SK-N-SH (cell line): Measurements from ENCODE around the gene FNDC3B. TPM values are rescaled to one million over a fixed set of nuclear protein-coding genes. Genes with fewer than 3 reads are reported as not detected.

Experiments used
- CTCF ChIA-PET: fragments of 300-600, 350-600 bp; formaldehyde crosslinking; extraction: SDS; loops from one replicate; lab custom pipeline; 2021; lab: Yijun Ruan, JAX
- POLR2A ChIA-PET: fragments of 350-600 bp; sonication (Branson Sonifier 250); formaldehyde crosslinking; extraction: SDS; loops from one replicate; lab custom pipeline; 2020; ENCODE audit warnings: antibody characterized with exemption, inconsistent platforms; lab: Yijun Ruan, JAX
- DNase-seq: peaks from one replicate; pipeline ENCODE4 v3.0.0; 2012
- H2AFZ ChIP-seq: fragments of 200-600 bp; sonication (generic); 2 replicates; pipeline ENCODE4 v1.8.1; 2016; ENCODE audit warnings: antibody characterized with exemption, mild to moderate bottlenecking, low read depth
- H3F3A ChIP-seq: fragments of 200-600 bp; sonication (generic); replicated peaks from 2 replicates; pipeline ENCODE3; 2016; ENCODE audit warnings: antibody characterized with exemption, mild to moderate bottlenecking; ENCODE audit not compliant: insufficient read depth
- H3K27ac ChIP-seq, 2 experiments: fragments of 200-500 bp in 1 of 2; fragments of 200-600 bp in 1 of 2; sonication (Bioruptor generic) in 1 of 2; sonication (generic), shearing (Covaris generic) in 1 of 2; 2 replicates each; pipeline versions ENCODE4 v1.5.1 to v1.6.1; 2014 to 2016; ENCODE audit warnings: low read depth in 2 of 2, inconsistent platforms in 1 of 2, low read length in 1 of 2, mild to moderate bottlenecking in 1 of 2, mixed read lengths in 1 of 2
- H3K27me3 ChIP-seq: fragments of 200-600 bp; sonication (generic), shearing (Covaris generic); 2 replicates; pipeline ENCODE4 v1.6.1; 2016; ENCODE audit warnings: mixed run types; ENCODE audit not compliant: insufficient read depth
- H3K36me3 ChIP-seq, 2 experiments: fragments of 200-500 bp in 1 of 2; fragments of 200-600 bp in 1 of 2; sonication (Bioruptor generic) in 1 of 2; sonication (generic) in 1 of 2; replicated peaks in 1 of 2; 2 replicates each; pipeline versions ENCODE3 to v1.5.1; 2014 to 2016; ENCODE audit warnings: low read length in 1 of 2, mild to moderate bottlenecking in 1 of 2; ENCODE audit not compliant: insufficient read depth in 2 of 2, control insufficient read depth in 1 of 2
- H3K4me1 ChIP-seq, 2 experiments: fragments of 200-500 bp in 1 of 2; fragments of 200-600 bp in 1 of 2; sonication (Bioruptor generic) in 1 of 2; sonication (generic), shearing (Covaris generic) in 1 of 2; 2 replicates each; pipeline versions ENCODE4 v1.5.1 to v1.6.1; 2014 to 2016; ENCODE audit warnings: low read depth in 1 of 2, low read length in 1 of 2, mixed run types in 1 of 2; ENCODE audit not compliant: insufficient read depth in 2 of 2, control insufficient read depth in 1 of 2
- H3K4me2 ChIP-seq: fragments of 200-600 bp; sonication (generic), shearing (Covaris generic); 2 replicates; pipeline ENCODE4 v1.6.1; 2017; ENCODE audit warnings: mixed run types
- H3K4me3 ChIP-seq, 2 experiments: fragments of 200-500 bp in 1 of 2; fragments of 200-600 bp in 1 of 2; sonication (Bioruptor generic) in 1 of 2; sonication (generic), shearing (Covaris generic) in 1 of 2; 2 replicates each; pipeline versions ENCODE4 v1.5.1 to v1.8.1; 2014 to 2016; ENCODE audit warnings: low read depth in 2 of 2, inconsistent platforms in 1 of 2, low read length in 1 of 2, mild to moderate bottlenecking in 1 of 2, mixed read lengths in 1 of 2, moderate library complexity in 1 of 2
- H3K79me2 ChIP-seq: fragments of 200-600 bp; sonication (generic); 2 replicates; pipeline ENCODE4 v1.8.1; 2017; ENCODE audit warnings: mild to moderate bottlenecking; ENCODE audit not compliant: insufficient read depth
- H3K9ac ChIP-seq: fragments of 200-600 bp; sonication (generic); 2 replicates; pipeline ENCODE4 v1.6.1; 2017; ENCODE audit warnings: mixed run types
- H3K9me2 ChIP-seq: fragments of 200-600 bp; sonication (generic); 2 replicates; pipeline ENCODE4 v1.6.1; 2017; ENCODE audit warnings: mixed run types
- H3K9me3 ChIP-seq: fragments of 200-600 bp; sonication (generic); 2 replicates; pipeline ENCODE4 v1.6.1; 2017; ENCODE audit warnings: mixed run types, mild to moderate bottlenecking, moderate library complexity
- H4K20me1 ChIP-seq: fragments of 200-600 bp; sonication (generic); 2 replicates; pipeline ENCODE4 v1.6.1; 2017; ENCODE audit warnings: mild to moderate bottlenecking, mixed run types; ENCODE audit not compliant: insufficient read depth
- CHD2 ChIP-seq: fragments of 150-350 bp; IDR thresholded peaks from 2 replicates; pipeline ENCODE4 v1.6.1; 2018; ENCODE audit warnings: low read length; ENCODE audit not compliant: partially characterized antibody
- EP300 ChIP-seq, 2 experiments: IDR thresholded peaks; 2 replicates each; pipeline versions ENCODE4 v1.4.0 to v1.6.1; 2012; ENCODE audit warnings: borderline replicate concordance in 1 of 2, low read depth in 1 of 2, low read length in 1 of 2
- EZH2phosphoT487 ChIP-seq: fragments of 200-600 bp; sonication (generic); IDR thresholded peaks from 2 replicates; pipeline ENCODE4 v1.6.1; 2017; ENCODE audit warnings: low read depth, mixed run types, mild to moderate bottlenecking, antibody characterized with exemption, moderate library complexity, borderline replicate concordance
- FOSL2 ChIP-seq: IDR thresholded peaks from 2 replicates; pipeline ENCODE4 v1.4.0; 2012; ENCODE audit warnings: low read depth, mild to moderate bottlenecking, moderate library complexity, borderline replicate concordance
- GABPA ChIP-seq: IDR thresholded peaks from 2 replicates; pipeline ENCODE4 v1.4.0; 2012; ENCODE audit warnings: low read depth, mild to moderate bottlenecking
- GATA2 ChIP-seq: sonication (generic); formaldehyde crosslinking; IDR thresholded peaks from 2 replicates; pipeline ENCODE4 v1.5.0; 2020; ENCODE audit warnings: mild to moderate bottlenecking, missing genetic modification reagents
- MAX ChIP-seq: IDR thresholded peaks from 2 replicates; pipeline ENCODE4 v1.4.0; 2012; ENCODE audit warnings: low read depth
- MEF2A ChIP-seq: IDR thresholded peaks from 2 replicates; pipeline ENCODE4 v1.4.0; 2012; ENCODE audit warnings: low read depth, borderline replicate concordance
- NFIC ChIP-seq: IDR thresholded peaks from 2 replicates; pipeline ENCODE4 v1.4.0; 2012; ENCODE audit warnings: borderline replicate concordance
- NRF1 ChIP-seq: IDR thresholded peaks from 2 replicates; pipeline ENCODE4 v1.6.1; 2012; ENCODE audit warnings: low read depth, mild to moderate bottlenecking, low read length
- REST ChIP-seq: IDR thresholded peaks from 2 replicates; pipeline ENCODE4 v1.6.1; 2012; ENCODE audit warnings: mild to moderate bottlenecking, low read depth, low read length, moderate library complexity
- RFX5 ChIP-seq: IDR thresholded peaks from 2 replicates; pipeline ENCODE4 v1.6.1; 2012; ENCODE audit warnings: mild to moderate bottlenecking, improper control_type of control experiment, low read length
- TCF12 ChIP-seq: IDR thresholded peaks from 2 replicates; pipeline ENCODE4 v1.4.0; 2012
- TEAD4 ChIP-seq: IDR thresholded peaks from 2 replicates; pipeline ENCODE4 v1.4.0; 2012; ENCODE audit warnings: mild to moderate bottlenecking, borderline replicate concordance; ENCODE audit not compliant: insufficient read depth
- ZBTB33 ChIP-seq: IDR thresholded peaks from 2 replicates; pipeline ENCODE4 v1.4.0; 2012; ENCODE audit warnings: low read depth, borderline replicate concordance
- WGBS: methylation state at CpG from one replicate; pipeline ENCODE4 v1.1.6; 2017; ENCODE audit warnings: low lambda C conversion rate; 5-methylcytosine and 5-hydroxymethylcytosine counted together
- polyA plus RNA-seq, 3 experiments: library from polyadenylated mRNA; depleted of rRNA; stranded (reverse); fragments of >200 nt; gene quantifications; 2 replicates each; pipeline ENCODE4 v1.2.3, GENCODE V29; 2012

Gene FNDC3B
- polyA plus RNA-seq, 1 of the 3 experiments (the other 2 are of a cell fraction) = 10.4 TPM

- no peak for DNase-seq
- 94% methylated on average over 3 of the region's 3 CpGs for WGBS
- H3K27me3 ChIP-seq = no peaks in the 10 kb centered on the region
- H3K9ac ChIP-seq = no peak overlapping the region
- H3F3A ChIP-seq = peaks cover 18% of the 10 kb centered on the region
- CTCF ChIA-PET = no interaction called here
- H3K4me3 ChIP-seq = no peak overlapping the region
- no peak overlapping the region for H3K4me2 ChIP-seq
- POLR2A ChIA-PET = no interaction called here
- H2AFZ ChIP-seq = no peak overlapping the region
- peaks cover 6 to 47% of the 10 kb centered on the region in 2 experiments for H3K36me3 ChIP-seq
- no peaks in the 10 kb centered on the region for H3K9me3 ChIP-seq
- TF ChIP-seq ZBTB33 (no peak), REST (no peak), GABPA (no peak), TEAD4 (no peak), NRF1 (no peak), NFIC (no peak), MAX (no peak), EZH2phosphoT487 (no peak), EP300 (IDR thresholded peaks at IDR 0.05; ENCODE audit: borderline replicate concordance in 1 of 2, low read depth in 1 of 2, low read length in 1 of 2) (no peak)
- H4K20me1 ChIP-seq = peaks cover 77% of the 10 kb centered on the region
- peaks cover 4 to 11% of the 10 kb centered on the region in 2 experiments; a peak in 3 of 4 replicates for H3K4me1 ChIP-seq
- no peak overlapping the region for H3K27ac ChIP-seq
- H3K79me2 ChIP-seq = peaks cover 99% of the 10 kb centered on the region
- H3K9me2 ChIP-seq = no peaks in the 10 kb centered on the region
Observed at GRCh38 chr3:172079326-172079976, 40.1 kb downstream of the FNDC3B start.

GRCh38 chr3:172080503-172080902 lies 41.1 kb downstream of the FNDC3B start:
- H3K4me2 ChIP-seq = no peak overlapping the region

More at GRCh38 chr3:172080503-172080902, 41.1 kb downstream of the FNDC3B start:
- Histone ChIP-seq H2AFZ (no peak overlapping the region), H3K9me3 (no peaks in the 10 kb centered on the region), H3K79me2 (peaks cover 99% of the 10 kb centered on the region), H3K9ac (no peak overlapping the region), H3K9me2 (no peaks in the 10 kb centered on the region), H3K27me3 (no peaks in the 10 kb centered on the region), H3K27ac (no peak overlapping the region), H3K4me1 (peaks cover 8 to 11% of the 10 kb centered on the region in 2 experiments; a peak in 3 of 4 replicates), H3K4me3 (no peak overlapping the region), H3F3A (peaks cover 20% of the 10 kb centered on the region), H3K36me3 (peaks cover 6 to 45% of the 10 kb centered on the region in 2 experiments), H4K20me1 (peaks cover 76% of the 10 kb centered on the region)
- no peak for DNase-seq
- CTCF ChIA-PET = no interaction called here
- WGBS = 83% methylated on average over 1 of the region's 1 CpG
- TF ChIP-seq FOSL2 (no peak), CHD2 (no peak), RFX5 (no peak), TCF12 (no peak), MEF2A (no peak), EZH2phosphoT487 (no peak), GATA2 (CRISPR knock-in tag) (no peak), EP300 (IDR thresholded peaks at IDR 0.05; ENCODE audit: borderline replicate concordance in 1 of 2, low read depth in 1 of 2, low read length in 1 of 2) (no peak), NRF1 (no peak)
- POLR2A ChIA-PET = no interaction called here
